CD4-positive, alpha-beta T cell treated with Interleukin-6 for 4 hours (primary cell): ENCODE results near the gene CERS6.
"Not testable (repeated sequence)": the region's sequence is repeated elsewhere in the genome, so short reads cannot be mapped to it uniquely, and the experiment has no call there.

ENCODE experiments used
- DNase-seq: peaks from one replicate; pipeline ENCODE4 v3.0.0-alpha.2; 2020; ENCODE audit warnings: mixed read lengths

CERS6 gene

DNA sequence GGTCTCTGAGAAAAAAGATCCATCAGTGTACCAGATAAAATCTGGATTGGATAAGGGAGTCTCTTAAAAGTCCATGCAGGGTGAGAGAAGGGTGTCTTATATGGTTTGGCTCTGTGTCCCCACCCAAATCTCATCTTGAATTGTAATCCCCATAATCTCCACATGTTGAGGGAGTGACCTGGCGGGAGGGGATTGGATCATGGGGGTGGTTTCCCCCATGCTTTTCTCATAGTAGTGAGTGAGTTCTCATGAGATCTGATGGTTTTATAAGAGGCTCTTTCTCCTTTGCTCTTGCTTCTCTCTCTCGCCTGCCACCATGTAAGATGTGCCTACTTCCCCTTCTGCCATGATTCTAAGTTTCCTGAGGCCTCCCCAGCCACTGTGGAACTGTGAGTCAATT lies 46.8 kb downstream of the CERS6 start:
- not testable (repeated sequence) for DNase-seq

DNA sequence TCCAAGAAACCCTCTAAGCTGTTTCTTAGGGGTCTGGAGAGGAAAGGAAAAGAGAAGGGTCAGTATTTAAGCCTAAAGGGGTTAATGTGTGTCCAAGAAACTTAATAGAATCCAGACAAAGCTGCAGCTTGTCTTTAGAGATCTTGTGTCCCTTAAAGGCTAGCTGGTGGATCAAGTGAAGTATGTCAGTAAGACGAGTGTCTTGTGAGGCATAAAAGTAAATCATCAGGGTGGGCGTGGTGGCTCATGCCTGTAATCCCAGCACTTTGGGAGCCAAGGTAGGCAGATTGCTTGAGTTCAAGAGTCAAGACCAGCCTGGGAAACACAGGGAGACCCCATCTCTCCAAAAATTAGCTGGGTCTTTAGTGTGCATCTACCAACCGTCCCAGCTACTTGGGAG lies 47.8 kb downstream of the CERS6 start:
- DNase-seq = no peak

DNA sequence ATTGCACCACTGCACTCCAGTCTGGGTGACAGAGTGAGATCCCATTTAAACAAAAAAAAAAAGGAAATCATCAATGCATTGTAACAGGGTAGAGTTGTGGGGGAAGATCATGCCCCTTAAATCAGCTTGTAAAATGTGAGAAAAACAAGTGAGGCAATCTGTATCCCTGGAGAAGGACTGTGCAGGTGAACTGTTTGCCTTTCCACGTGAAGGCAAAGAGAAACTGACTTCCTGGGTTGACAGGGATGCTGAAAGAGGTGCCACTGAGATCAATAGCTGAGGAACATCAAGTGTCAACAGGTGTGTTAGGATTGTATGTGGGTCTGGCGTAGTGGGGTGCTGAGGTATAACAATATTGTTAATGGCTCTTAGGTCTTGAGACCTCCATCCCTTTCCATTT lies 48.3 kb downstream of the CERS6 start:
- DNase-seq = no peak

DNA sequence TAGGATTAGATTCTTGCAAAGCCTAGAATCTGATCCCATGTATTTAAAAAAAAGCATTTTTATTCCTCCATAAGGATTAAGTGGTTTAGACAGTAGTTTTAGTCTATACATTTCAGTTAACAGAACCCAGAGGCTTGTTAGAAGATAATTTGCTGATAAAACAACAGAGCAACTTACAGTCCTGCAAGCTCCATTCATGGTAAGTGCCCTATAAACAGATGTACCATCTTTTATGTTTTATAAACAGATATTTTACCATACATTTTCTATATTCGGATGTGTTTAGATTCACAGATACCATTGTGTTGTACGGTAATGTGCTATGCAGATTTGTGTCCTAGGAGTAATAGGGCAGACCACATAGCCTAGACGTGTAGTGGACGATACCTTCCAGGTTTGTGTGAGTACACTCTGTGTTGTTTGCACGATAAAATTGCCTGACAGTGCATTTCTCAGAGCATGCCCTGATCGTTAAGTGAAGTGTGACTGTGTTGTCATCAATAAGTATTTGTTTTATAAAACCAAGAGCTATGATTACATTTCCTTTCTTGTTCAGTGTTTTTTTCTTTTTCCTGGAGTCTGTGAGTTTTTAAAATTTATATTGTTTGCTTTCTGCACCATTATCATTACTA lies 54.2 kb downstream of the CERS6 start:
- DNase-seq = no peak

DNA sequence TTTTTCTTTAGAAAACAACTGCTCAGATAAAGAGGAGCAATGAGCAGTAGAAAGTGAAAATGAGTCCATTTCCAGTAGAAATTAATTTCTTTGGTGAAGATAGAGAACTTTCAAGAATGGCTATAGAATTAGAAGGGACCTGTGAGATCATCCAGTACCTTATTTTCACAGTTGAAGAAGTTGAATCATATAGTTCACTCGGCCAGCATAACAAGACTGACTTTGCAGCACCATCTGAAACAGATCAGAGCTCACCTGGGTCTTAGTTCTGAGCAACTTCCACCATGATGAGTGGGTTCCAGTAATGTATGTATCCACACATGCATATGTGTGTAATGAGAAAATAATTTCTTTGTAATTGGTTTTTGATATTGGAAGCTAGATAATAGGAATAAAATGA lies 58.6 kb downstream of the CERS6 start:
- DNase-seq = no peak

DNA sequence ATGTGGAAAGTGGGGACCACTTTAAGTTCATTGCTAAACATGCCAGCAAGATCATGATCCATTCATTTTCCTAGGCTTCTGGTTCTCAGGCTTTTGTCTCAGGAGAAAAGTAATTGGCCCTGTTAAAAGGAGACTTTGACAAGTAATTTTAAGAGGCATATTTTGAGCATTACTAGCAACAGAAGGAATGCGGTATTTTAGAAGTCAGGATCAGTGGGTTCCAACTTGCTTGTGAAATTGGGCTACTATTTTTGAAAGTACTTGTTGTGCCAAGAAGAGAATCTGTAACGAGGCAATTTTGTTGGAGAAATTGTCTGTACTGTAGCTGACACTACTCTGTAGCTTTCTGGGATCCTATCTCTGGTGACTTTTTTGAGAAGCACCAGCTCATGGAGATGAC lies 59.4 kb downstream of the CERS6 start:
- DNase-seq = no peak

DNA sequence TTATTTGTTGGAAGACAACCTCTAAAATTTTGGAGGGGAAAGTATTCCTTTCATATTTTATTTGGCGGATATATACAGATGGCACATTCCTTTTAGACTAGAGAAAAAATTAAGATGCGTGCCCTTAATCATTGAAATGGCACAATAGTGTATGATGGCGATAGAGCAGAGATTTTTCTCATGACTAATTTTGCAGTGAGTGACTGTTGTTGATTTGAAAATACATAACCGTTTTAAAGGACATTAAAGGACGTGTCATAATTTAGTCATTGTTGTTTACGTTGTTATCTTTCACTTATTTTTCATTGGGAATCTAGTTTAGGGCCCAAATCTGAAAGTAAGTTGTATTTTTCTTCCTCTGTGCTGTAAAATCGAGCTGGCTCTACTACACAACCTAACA lies 61.7 kb downstream of the CERS6 start:
- no peak for DNase-seq

DNA sequence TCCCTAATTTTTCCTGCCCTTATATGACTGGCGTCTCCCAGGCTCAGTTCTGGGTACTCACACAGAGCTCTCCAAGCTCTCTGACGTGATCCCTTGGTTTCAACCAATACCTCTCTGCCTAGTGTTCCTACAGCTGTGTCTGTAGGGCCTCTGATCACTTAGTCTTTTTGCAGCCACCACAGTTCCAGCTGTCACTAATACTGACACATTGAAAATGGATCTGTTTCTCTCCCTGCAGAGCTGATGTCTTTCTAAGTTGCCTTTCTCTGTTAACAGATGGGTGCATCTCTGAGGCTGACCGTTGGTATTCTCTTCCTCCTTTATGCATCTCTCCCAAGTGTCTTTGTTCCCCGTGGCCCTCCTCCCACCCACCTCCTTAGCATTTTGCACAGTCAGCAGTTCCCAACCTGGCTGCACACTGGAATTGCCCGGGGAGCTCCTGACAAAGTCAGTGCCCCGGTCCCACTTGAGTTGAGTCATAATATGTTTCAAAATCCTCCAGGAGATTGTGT lies 62.5 kb downstream of the CERS6 start:
- DNase-seq = no peak

DNA sequence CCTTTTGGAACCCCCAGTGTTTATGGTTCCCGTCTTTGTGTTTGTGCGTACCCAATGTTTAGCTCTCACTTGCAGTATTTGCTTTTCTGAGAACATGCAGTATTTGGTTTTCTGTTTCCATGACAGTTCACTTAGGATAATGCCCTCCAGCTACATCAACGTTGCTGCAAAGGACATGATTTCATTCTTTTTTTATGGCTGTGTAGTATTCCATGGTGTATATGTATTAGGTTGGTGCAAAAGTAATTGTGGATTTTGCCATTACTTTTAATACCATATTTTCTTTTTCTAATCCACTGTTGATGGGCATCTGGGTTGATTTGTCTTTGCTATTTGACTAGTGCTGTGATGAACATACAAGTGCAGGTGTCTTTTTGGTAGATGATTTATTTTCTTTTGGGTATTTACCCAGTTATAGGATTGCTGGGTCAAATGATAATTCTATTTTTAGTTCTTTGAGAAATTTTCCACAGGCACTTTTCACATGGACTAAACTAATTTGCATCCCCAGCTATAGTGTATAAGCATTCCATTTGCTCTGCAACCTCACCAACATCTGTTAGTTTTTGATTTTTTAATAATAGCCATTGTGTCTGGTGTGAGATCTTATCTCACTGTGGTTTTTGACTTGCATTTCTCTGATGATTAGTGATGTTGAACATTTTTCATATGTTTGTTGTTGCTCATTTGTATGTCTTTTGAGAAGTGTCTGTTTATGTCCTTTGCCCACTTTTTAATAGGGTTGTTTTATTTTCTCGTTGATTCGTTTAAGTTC lies 63.6 kb downstream of the CERS6 start:
- DNase-seq = no peak

DNA sequence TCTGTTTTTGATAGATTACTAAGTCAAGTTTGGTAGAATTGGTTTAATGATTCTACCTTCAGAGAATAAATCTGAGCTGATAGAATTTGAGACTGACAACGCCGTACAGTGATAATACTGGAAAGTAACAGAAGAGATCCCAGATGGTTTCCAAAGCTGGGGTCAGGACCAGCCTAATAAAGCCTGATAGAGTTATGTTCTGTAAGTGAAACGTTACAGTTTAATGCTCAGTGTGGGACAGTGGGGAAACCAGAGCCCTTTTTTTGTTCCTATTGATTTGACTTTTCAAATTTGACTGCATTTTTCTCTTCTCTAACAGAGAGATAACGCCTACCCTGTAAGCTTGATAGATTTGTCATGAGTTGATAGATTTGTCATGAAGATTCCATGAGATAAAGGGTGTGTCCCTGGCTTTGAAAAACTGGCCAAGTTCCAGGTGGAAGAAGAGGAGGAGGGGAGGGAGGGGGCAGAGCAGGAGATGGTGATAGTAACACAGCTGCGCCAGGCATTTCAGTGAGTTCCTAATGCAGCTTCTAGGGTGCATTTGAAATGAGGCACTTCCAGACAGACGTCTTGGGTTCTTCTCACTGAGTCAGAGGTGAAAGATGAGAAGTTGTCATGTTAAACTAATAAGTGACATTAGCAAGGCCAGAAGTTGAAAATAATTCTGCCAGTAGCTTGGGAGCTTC lies 65.1 kb downstream of the CERS6 start:
- no peak for DNase-seq

DNA sequence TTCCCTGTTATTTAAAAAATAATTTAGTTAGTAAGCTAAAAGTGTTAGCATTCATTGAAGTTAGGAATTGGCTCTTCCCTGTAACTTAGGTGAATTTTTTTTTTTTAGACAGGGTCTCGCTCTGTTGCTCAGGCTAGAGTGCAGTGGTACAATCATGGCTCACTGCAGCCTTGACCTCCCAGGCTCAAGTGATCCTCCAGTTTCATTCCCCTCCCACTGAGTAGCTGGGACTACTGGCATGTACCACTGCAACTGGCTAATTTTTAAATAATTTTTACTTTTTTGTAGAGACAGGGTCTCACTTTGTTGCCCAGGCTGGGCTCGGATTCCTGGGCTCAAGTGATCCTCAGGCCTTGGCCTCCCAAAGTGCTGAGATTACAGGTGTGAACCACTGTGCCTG lies 66.4 kb downstream of the CERS6 start:
- no peak for DNase-seq

DNA sequence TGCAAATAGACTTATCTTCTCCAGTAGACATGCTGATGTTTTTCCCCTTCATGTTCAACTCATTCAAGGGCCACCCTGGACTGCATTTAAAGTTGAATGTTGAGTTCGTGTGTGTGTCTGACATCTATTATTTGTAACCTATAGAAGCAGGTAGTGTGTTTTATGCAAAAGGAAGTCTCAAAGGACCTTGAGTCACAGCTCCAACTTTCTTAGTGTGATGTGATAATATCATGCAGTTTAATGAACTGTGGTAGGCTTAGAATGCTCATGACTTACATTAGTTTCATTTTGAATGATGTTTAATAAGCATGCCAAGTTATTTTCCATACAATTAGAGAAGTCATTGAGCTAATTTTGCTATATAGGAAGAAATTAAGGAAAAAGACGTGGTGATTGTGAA lies 67.9 kb downstream of the CERS6 start:
- no peak for DNase-seq

DNA sequence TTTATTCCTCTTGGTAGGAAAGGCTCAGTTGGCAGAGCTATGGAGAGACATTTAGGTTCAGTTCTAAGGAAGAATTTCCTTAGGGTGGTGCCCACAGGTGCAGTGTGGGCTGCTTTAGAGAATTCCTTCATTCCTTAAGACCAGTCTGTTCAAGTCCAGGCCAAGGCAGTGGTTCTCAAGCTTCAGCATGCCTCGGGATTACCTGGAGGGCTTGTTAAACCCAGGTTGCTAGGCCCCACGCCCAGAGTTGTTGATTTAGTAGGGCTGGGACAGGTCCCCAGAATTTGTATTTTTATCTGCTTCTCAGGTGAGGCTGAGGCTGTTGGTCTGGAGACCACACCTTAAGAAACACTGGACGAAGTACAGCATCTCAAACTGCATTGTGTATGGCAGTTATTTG lies 68.9 kb downstream of the CERS6 start:
- no peak for DNase-seq

DNA sequence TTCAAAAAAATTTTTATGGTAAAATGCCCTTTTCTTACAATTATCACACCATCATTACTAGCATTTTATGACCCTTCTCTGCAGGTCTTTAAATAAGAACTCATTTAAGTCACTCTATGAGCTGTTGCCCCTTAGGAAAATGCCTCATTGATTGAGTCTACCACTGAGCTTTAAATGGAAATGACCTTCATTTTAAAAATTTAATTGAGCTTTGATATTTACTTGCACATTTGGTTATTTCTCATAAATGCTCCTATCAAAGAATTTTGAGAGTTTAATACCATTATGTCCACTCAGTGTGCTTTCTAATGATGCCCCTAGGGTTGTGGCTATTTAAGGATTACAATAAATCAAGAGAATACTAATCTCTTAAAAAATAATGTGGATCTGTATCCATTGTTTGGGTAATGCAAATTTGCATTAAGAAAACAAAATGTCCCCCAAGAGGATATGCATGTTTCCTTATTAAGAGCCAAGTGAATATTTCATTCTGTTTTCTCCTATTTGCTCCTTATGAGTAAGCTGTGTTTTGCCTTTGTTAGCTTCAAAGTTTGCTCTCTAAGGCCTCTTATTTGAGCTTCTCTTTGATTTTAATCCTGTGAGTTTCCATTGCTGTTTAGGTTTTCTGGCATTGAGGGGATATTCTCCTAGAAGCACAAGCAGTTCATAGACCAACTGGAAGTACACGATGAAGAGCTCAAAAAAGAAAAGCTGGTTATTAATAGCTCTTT lies 69.8 kb downstream of the CERS6 start:
- DNase-seq = no peak

DNA sequence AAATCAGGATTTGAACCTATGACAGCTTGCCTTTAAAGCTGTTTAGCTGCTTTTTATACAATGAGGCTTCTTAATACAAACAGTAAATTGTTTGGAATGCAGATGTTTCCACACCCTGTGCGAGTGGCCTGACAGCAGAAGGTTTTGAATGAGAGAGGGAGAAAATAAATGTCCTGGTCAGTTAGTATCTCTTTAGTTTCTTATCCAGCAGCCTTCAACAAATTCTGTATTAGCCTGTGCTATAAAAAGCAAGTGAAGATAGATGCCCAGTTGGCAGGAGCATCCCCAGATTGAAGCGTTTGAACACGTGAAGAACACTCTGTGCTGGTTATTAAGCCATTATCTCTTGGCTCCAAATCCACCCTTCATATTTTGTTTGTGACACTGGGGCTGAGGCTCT lies 70.6 kb downstream of the CERS6 start:
- DNase-seq = no peak

DNA sequence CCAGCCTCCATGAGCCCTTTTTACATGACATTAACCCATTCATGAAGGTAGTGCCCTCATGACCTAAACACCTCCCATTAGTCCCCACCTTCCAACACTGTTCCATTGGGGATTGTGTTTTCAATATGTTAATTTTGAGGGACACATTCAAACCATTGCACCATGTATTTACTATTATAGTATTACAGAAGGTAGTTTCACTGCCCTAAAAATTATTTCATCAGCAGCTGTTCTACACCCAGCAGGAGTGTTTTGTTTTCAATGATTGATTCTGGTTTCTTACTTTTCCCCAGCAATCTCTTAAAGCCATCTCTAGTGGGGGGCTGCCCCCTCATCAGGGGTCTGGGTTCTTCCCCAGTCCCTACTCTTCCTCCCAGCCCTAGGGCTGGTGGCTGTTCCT lies 71.9 kb downstream of the CERS6 start:
- DNase-seq = no peak

DNA sequence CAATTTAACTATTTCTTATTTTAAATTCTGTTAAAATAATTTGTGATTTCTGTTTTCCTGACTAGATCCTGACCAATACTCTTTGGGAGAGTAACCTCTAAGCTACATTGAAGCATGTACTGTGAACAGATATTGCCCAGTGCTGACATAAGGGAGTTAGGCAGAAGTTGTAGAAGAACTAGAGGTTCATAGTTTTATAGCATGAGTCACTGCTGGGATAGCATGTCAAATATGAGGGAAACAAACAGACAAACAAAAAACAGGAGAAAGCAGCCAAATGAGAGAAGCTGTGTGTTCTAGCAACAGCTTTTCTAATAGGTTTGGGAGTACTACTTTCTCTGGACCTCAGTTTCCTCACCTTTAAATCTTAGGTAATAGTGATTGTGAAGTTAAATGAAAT lies 72.4 kb downstream of the CERS6 start:
- no peak for DNase-seq

DNA sequence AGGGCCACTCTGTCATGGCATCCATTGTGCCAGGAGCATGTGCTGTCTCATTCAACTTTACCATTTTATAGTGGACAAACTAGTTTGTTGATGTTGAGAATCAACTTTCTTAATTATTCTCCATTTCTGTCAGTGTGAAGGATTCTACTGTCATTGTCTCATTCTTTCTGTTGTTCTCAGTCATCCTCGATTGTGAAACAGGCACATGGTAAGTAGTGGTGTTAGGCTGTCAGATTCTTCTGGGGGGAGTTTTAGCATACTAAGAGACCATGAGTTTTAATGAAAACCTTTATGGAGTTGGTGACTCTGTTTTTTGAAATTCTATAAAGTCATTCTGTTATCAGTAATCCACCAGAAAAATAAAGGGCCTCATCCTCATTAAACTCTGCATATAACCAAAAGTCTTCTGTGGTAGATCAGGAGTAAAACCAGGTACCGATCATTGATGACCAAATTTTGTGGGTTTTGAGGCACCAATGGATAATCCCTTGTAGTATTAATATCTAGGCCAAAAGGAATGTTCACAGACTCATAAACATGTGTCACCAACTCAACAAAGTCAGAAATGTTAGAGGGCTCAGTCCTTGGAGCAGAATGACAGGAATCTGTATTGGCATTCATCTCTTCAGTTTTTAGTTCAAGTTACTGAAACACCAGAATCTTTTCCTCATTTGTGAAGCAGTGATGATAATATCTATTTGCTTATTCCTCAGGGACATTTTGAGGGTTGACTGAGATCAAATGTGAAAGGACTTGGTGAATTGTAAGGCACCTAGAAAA lies 73.2 kb downstream of the CERS6 start:
- no peak for DNase-seq

DNA sequence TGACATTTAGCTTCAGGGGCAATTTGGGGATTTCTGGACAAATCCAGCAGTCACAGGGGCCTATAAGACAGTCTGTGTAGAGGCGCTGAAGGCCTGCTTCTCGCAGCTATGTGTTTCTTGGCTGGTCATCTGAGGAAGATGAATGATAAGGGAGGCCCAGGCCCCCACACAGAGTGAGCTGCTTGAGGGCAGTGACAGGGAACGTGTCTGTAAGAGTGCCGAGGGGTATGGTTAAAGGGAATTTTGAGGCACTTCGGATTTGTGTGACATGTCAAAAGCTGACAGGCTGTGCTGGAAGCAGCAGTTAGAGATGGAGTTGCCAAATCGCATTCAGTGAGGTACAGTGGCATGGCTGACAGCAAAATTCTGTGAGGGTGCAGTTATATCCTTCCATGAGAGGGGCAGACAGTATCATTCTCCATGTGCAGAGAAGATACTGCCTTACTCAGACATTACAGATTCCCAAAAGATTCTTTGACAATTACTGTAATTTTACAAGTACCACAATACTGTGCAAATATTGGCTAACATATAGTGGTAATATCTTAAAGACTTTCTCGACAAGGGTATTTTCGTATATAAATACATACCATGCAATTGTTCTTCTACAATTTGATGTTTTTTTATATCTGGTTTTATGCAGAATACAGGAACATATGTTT lies 74.0 kb downstream of the CERS6 start:
- DNase-seq = no peak

DNA sequence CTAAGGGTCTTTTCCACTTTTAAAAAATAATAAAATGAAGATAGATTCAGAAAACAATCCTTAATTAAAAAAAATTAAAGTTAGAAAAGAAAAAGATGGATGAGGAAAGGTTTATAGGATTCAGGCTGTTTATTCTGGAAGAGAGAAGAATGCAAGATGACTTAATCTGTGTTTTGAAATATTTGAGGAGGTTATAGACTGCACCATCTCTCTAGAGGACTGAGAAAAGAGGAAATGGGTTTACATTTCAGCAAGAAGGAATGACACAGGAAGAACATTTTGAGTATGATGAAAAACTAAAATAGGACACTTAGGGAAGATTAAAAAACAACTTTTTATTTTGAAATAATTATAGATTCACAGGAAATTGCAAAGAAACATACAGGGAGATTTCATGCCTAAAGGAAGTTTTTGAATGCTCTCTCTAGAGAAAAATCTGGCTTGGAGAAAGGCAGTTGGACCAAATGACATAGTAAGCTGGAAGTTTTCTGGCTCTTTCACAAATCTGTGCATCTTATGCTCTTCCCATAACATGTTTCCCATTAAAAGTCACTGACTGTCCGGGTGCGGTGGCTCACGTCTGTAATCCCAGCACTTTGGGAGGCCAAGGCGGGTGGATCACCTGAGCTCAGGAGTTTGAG lies 75.0 kb downstream of the CERS6 start:
- DNase-seq = no peak

DNA sequence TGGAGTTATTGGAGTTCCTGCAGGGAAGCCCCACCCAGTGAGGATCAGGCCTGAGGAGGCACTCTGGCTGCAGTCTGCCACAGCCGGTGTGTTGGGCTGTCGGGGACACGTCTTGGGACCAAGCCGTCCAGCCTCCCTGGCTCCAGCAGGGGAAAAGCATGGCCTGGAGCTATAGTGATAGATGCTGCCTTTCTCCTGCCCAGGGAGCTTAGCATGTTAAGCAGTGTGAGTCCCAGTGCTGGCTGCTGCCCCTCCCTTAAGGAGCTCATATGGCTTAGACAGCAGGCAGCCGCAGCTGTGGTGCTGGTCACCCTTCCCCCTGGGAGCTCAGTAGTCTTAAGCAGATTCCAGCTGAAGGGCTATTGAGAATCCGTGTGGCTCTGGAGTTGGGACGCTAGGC lies 78.9 kb downstream of the CERS6 start:
- DNase-seq = no peak
